CD14-positive monocyte (primary cell): ENCODE data around the gene FANCM. TPM values are rescaled to one million over a fixed set of nuclear protein-coding genes. Genes with fewer than 3 reads are reported as not detected.

ENCODE experiments used
- DNase-seq, 3 donors: peaks; one replicate each; pipeline ENCODE4 v3.0.0-alpha.2; 2011 to 2022
- H2AFZ ChIP-seq: 2 replicates; pipeline ENCODE4 v1.6.0; 2012; ENCODE audit warnings: mild to moderate bottlenecking, low read depth, low read length, inconsistent platforms; ENCODE audit not compliant: insufficient read depth, poor library complexity, severe bottlenecking
- H3K27ac ChIP-seq, 2 donors: 1 replicate in 1 of 2; 2 replicates in 1 of 2; pipeline ENCODE4 v1.5.1; 2012 to 2013; ENCODE audit warnings: low read length in 2 of 2, control low read depth in 1 of 2, inconsistent platforms in 1 of 2, low read depth in 1 of 2, mild to moderate bottlenecking in 1 of 2
- H3K27me3 ChIP-seq, 2 donors: one replicate each; pipeline versions ENCODE4 v1.6.0 to v1.6.1; 2011 to 2013; ENCODE audit warnings: low read length in 2 of 2; ENCODE audit not compliant: control insufficient read depth in 2 of 2, insufficient read depth in 2 of 2
- H3K36me3 ChIP-seq, 2 donors: replicated peaks in 1 of 2; 1 replicate in 1 of 2; 2 replicates in 1 of 2; pipeline versions ENCODE4 v1.5.1 to v1.6.1; 2012 to 2013; ENCODE audit warnings: low read length in 2 of 2, control low read depth in 1 of 2, inconsistent platforms in 1 of 2, mild to moderate bottlenecking in 1 of 2; ENCODE audit not compliant: insufficient read depth in 2 of 2, control insufficient read depth in 1 of 2
- H3K4me1 ChIP-seq, 2 donors: 1 replicate in 1 of 2; 2 replicates in 1 of 2; pipeline versions ENCODE4 v1.5.1 to v1.6.1; 2012 to 2013; ENCODE audit warnings: low read length in 2 of 2, control low read depth in 1 of 2, inconsistent platforms in 1 of 2, mild to moderate bottlenecking in 1 of 2, moderate library complexity in 1 of 2; ENCODE audit not compliant: insufficient read depth in 2 of 2, control insufficient read depth in 1 of 2
- H3K4me2 ChIP-seq: replicated peaks from 2 replicates; pipeline ENCODE3; 2012; ENCODE audit warnings: low read length, moderate library complexity, mild to moderate bottlenecking; ENCODE audit not compliant: poor library complexity, severe bottlenecking; ENCODE audit errors: extremely low read depth
- H3K4me3 ChIP-seq, 3 experiments: fragments of 200-600 bp in 1 of 3; sonication (generic) in 1 of 3; replicated peaks in 1 of 3; 1 replicate in 2 of 3; 2 replicates in 1 of 3; pipeline ENCODE4 v1.5.1; 2011 to 2013; ENCODE audit warnings: low read length in 3 of 3, mild to moderate bottlenecking in 3 of 3, control low read depth in 2 of 3, low read depth in 2 of 3, inconsistent platforms in 1 of 3, moderate library complexity in 1 of 3
- H3K79me2 ChIP-seq: 2 replicates; pipeline ENCODE4 v1.6.0; 2012; ENCODE audit warnings: mild to moderate bottlenecking, control low read depth, inconsistent platforms, low read length, moderate library complexity; ENCODE audit not compliant: insufficient read depth
- H3K9ac ChIP-seq: 2 replicates; pipeline ENCODE4 v1.6.0; 2017; ENCODE audit warnings: low read length, mild to moderate bottlenecking; ENCODE audit not compliant: insufficient read depth, poor library complexity, severe bottlenecking
- H3K9me3 ChIP-seq, 2 donors: replicated peaks in 1 of 2; 1 replicate in 1 of 2; 2 replicates in 1 of 2; pipeline versions ENCODE4 v1.5.1 to v1.6.1; 2012 to 2013; ENCODE audit warnings: low read length in 2 of 2, control low read depth in 1 of 2; ENCODE audit not compliant: control insufficient read depth in 1 of 2, insufficient read depth in 1 of 2
- H4K20me1 ChIP-seq: 2 replicates; pipeline ENCODE4 v1.6.0; 2012; ENCODE audit warnings: mild to moderate bottlenecking, low read length, control low read depth, moderate library complexity; ENCODE audit not compliant: insufficient read depth
- H3K27ac Mint-ChIP-seq, 7 donors: one replicate each; pipeline ENCODE4 v1.8.0; 2020; ENCODE audit warnings: mild to moderate bottlenecking in 7 of 7, mixed read lengths in 7 of 7, moderate library complexity in 6 of 7, inconsistent platforms in 2 of 7
- H3K27me3 Mint-ChIP-seq, 3 donors: one replicate each; pipeline ENCODE4 v1.8.0; 2021 to 2022; ENCODE audit warnings: low read depth in 3 of 3, mild to moderate bottlenecking in 3 of 3, mixed read lengths in 3 of 3, moderate library complexity in 3 of 3, inconsistent platforms in 1 of 3
- H3K36me3 Mint-ChIP-seq, 2 donors: one replicate each; pipeline ENCODE4 v1.8.0; 2020; ENCODE audit warnings: mixed read lengths in 2 of 2, inconsistent platforms in 1 of 2, mild to moderate bottlenecking in 1 of 2
- H3K4me1 Mint-ChIP-seq: one replicate; pipeline ENCODE4 v1.8.0; 2020; ENCODE audit warnings: mild to moderate bottlenecking, mixed read lengths
- H3K4me3 Mint-ChIP-seq, 2 donors: one replicate each; pipeline ENCODE4 v1.8.0; 2020; ENCODE audit warnings: mild to moderate bottlenecking in 2 of 2, mixed read lengths in 2 of 2, moderate library complexity in 1 of 2
- H3K9me3 Mint-ChIP-seq, 7 donors: one replicate each; pipeline ENCODE4 v1.8.0; 2020 to 2022; ENCODE audit warnings: mixed read lengths in 7 of 7, mild to moderate bottlenecking in 6 of 7, moderate library complexity in 6 of 7, inconsistent platforms in 2 of 7
- CTCF ChIP-seq: fragments of 200-600 bp; IDR thresholded peaks from one replicate; pipeline ENCODE4 v1.8.0; 2022; ENCODE audit warnings: antibody characterized with exemption, mild to moderate bottlenecking
- WGBS: methylation state at CpG from one replicate; pipeline ENCODE4 v1.1.5; 2013; ENCODE audit warnings: missing lambda C conversion rate; ENCODE audit not compliant: insufficient coverage; 5-methylcytosine and 5-hydroxymethylcytosine counted together
- intact Hi-C, 2 donors: fragments of 100-400 bp; cut with micrococcal nuclease; formaldehyde crosslinking; loops; one replicate each; pipeline versions ENCODE4 v1.15.0 to v1.15.1; 2023
- polyA minus RNA-seq: library from RNA; depleted of rRNA, polyadenylated mRNA; stranded (reverse); fragments of >200 nt; gene quantifications from 2 replicates; pipeline ENCODE4 v1.2.3, GENCODE V29; 2012
- polyA plus RNA-seq, 3 donors: library from polyadenylated mRNA; depleted of rRNA in 1 of 3; unstranded in 2 of 3; stranded (reverse) in 1 of 3; fragments of 300-500 nt in 2 of 3; fragments of >200 nt in 1 of 3; fragmentation: Illumina TruSeq in 2 of 3; gene quantifications; 1 replicate in 2 of 3; 2 replicates in 1 of 3; pipeline ENCODE4 v1.2.3, GENCODE V29; 2012 to 2021
- total RNA-seq, 12 experiments: library from RNA in 1 of 12; stranded (reverse) in 1 of 12; fragments of 120-200 nt in 1 of 12; gene quantifications; one replicate each; pipeline ENCODE4 v1.2.4 and lab custom pipeline; 2013 to 2026; ENCODE audit warnings: mixed read lengths in 6 of 12, inconsistent platforms in 1 of 12

Gene FANCM
- total RNA-seq (2013): 5.3 TPM
- polyA plus RNA-seq (1 to 10 TPM in 2 of 3 donors, under 1 TPM in 1; 0.66 to 1.6 (median 1.2) TPM), polyA minus RNA-seq (2.1 and 2.5 TPM in 2 replicates), total RNA-seq (lab: John Stamatoyannopoulos, UW) (3.4 to 17.8 (median 7.4) reads per million in 11 experiments)

DNA sequence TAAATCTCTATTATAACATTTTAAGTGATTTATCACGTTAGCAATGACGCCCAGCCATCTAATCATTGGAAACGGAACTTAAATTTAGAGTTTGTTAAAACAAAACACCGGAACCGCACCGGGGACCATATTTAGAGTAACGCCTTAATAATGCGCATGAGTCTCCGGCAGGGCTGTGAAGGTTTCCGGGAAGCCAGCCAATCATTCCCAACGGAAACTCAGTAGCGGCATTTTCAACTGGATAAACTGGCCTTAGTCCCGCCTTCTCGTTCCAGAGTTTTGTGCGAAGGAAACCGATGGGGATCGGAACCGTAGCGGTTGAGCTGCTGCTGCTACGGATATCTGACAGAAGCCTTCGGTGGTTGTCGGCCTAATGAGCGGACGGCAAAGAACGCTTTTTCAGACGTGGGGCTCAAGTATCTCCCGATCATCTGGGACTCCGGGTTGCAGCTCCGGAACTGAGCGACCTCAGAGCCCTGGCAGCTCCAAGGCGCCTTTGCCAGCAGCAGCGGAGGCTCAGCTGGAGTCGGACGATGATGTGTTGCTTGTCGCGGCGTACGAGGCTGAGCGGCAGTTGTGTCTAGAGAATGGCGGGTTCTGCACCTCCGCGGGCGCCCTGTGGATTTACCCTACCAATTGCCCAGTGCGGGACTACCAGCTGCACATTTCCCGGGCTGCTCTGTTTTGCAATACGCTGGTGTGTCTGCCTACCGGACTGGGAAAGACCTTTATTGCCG, at the start of gene FANCM:
TSS of gene FANCM (plus strand) at position 272 of the 737 bp plus-strand sequence. CDS start at position 374, 102 bp downstream.
- Mint-ChIP-seq H3K4me1 (peaks cover 30% of the 10 kb centered on the region), H3K9me3 (peaks cover 0 to 2% (median 0%) of the 10 kb centered on the region in 7 donors), H3K36me3 (no peaks in the 10 kb centered on the region), H3K4me3 (peak within 1 kb of the TSS; percentile 98 to 99), H3K27me3 (no peaks in the 10 kb centered on the region), H3K27ac (peak within 1 kb of the TSS; percentile 93 to 98 (median 97))
- Histone ChIP-seq H2AFZ (peak within 1 kb of the TSS; percentile 99), H3K9ac (peak within 1 kb of the TSS; percentile 82), H3K79me2 (peaks cover 76% of the 10 kb centered on the region), H3K27me3 (no peaks in the 10 kb centered on the region), H3K9me3 (no peaks in the 10 kb centered on the region), H4K20me1 (no peaks in the 10 kb centered on the region), H3K4me3 (peak within 1 kb of the TSS; percentile 59 to 99 (median 91)), H3K4me2 (peak within 1 kb of the TSS; percentile 88), H3K27ac (peak within 1 kb of the TSS; percentile 73 to 87), H3K36me3 (no peaks in the 10 kb centered on the region), H3K4me1 (peaks cover 19 to 28% of the 10 kb centered on the region in 2 donors)
- TF ChIP-seq CTCF: no peak
- under 1% methylated on average over 45 of the region's 48 CpGs for WGBS
- peak; percentile 93 to 95 (median 93) for DNase-seq
- intact Hi-C loops: loop anchor here (2.0 to 5.0 kb wide), 4 partner anchors 54 to 174 kb away; partner anchors contain the start of genes MIS18BP1 (in 2 of the 2), TOGARAM1 (in 2 of the 2), KLHL28 (in 1 of the 2) and PRPF39 (in 1 of the 2)

GRCh38 chr14:45089813-45090212, 45.9 kb upstream of the FANCM start:
- H3K4me1 Mint-ChIP-seq: peaks cover 29% of the 10 kb centered on the region

More at GRCh38 chr14:45089813-45090212, 45.9 kb upstream of the FANCM start:
- no peak overlapping the region for H3K4me3 ChIP-seq
- H3K36me3 ChIP-seq: peaks cover 0 to 8% of the 10 kb centered on the region in 2 donors
- no peak for TF ChIP-seq CTCF
- peaks cover 88% of the 10 kb centered on the region for H3K79me2 ChIP-seq
- Mint-ChIP-seq H3K27ac (no peak overlapping the region), H3K36me3 (peaks cover 15 to 20% of the 10 kb centered on the region in 2 donors), H3K9me3 (no peaks in the 10 kb centered on the region), H3K27me3 (no peaks in the 10 kb centered on the region), H3K4me3 (no peak overlapping the region)
- H3K9ac ChIP-seq: no peak overlapping the region
- no peak overlapping the region for H3K4me2 ChIP-seq
- intact Hi-C loops: loop anchor here (10.0 kb wide), 2 partner anchors 125 to 195 kb away; partner anchors contain the start of genes KLHL28 (in 1 of the 2) and TOGARAM1 (in 1 of the 2)
- peaks cover 9 to 13% of the 10 kb centered on the region in 2 donors for H3K4me1 ChIP-seq
- H3K27ac ChIP-seq: no peak overlapping the region
- no peak for DNase-seq
- H3K9me3 ChIP-seq: no peaks in the 10 kb centered on the region
- H2AFZ ChIP-seq: no peak overlapping the region
- peaks cover 48% of the 10 kb centered on the region for H4K20me1 ChIP-seq
- WGBS: no CpG with 5 or more reads among the region's 1 CpG
- no peaks in the 10 kb centered on the region for H3K27me3 ChIP-seq
